ENCODE measurements around the gene CHST15. TPM values are rescaled to one million over a fixed set of nuclear protein-coding genes. Genes with fewer than 3 reads are reported as not detected.

CHST15 gene
- total RNA-seq, 1 experiment from 2014 or later = 2.8 TPM

DNA sequence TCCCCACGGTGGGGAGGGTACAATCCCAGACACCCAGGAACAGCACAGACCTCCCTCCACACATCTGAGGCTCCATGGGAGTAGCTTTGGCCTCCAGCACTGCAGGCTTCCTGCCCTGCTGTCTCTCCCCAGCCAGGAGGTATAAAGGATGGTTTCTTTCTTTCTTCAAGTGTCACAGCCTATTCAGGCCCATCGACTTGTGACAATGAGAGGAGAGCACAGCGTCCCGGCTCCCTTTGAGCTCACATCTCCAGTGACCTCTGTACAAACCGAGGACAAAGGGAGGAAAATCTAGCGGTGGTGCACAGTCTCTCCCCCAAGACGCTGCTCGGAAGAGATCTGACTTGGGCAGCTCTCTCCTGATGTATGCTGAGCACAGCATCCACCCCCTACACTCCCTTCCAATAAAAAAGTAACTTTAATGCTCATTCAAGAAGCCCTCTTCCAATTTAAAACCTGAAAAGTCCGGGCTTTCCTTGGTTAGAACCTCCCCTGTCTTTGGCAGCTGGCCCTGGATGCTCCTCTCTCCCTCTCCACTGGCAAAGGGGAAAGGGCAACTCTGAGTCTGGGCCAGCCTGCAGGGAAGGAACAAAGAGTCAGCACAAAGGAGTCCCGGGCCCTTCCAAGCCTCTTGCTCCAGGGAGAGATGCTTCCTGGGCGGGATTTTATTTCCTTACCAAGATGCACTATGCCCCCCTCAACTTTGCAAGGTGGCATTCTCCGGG, 18.0 kb downstream of the CHST15 start:
- no peak overlapping the region for H3K27ac ChIP-seq
- no peaks in the 10 kb centered on the region for H3K36me3 ChIP-seq
- no peak for DNase-seq
- no peaks in the 10 kb centered on the region for H3K9me3 ChIP-seq (replicated peaks)
- no peaks in the 10 kb centered on the region for H3K27me3 ChIP-seq
- no peak overlapping the region for H3K4me3 ChIP-seq
- H3K4me1 ChIP-seq = no peaks in the 10 kb centered on the region

DNA sequence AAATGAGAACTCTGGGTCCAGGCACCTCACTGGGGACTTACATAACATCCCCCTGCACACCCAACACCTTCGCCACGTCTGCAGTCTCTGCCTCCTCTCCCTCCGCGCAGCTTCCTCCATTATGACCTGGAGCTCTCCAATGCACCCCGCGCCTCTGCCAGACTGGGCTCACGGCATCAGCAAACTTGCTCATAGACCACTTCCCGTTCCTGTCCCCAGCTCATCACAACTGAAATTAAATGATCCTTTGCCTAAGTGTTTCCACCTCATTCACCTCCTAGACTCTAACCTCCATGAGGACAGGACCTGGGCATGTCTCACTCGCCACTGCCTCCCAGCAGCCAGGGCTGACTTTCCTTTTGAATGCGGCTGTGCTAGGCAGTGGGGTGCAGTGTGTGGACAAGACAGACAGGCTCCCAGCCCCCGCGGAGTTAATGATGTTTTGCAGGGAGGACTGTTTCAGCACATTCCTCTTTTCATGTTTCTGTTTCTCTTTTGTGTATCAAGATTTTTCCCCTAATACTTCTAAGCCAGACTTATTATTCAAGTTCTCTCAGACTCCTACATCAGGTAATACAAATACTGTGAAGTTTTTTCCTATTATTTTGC, 18.8 kb downstream of the CHST15 start:
- no peaks in the 10 kb centered on the region for H3K27me3 ChIP-seq
- H3K4me3 ChIP-seq = no peak overlapping the region
- no peak for DNase-seq
- no peaks in the 10 kb centered on the region for H3K4me1 ChIP-seq
- no peaks in the 10 kb centered on the region for H3K36me3 ChIP-seq
- no peaks in the 10 kb centered on the region for H3K9me3 ChIP-seq (replicated peaks)
- H3K27ac ChIP-seq = no peak overlapping the region

GRCh38 chr10:124073978-124074377, 19.4 kb downstream of the CHST15 start:
- Histone ChIP-seq H3K27me3 (no peaks in the 10 kb centered on the region), H3K4me1 (no peaks in the 10 kb centered on the region), H3K4me3 (no peak overlapping the region), H3K9me3 (replicated peaks) (no peaks in the 10 kb centered on the region), H3K36me3 (no peaks in the 10 kb centered on the region), H3K27ac (no peak overlapping the region)
- no peak for DNase-seq

- Histone ChIP-seq H3K27ac (no peak overlapping the region), H3K4me1 (no peaks in the 10 kb centered on the region), H3K4me3 (no peak overlapping the region), H3K9me3 (replicated peaks) (no peaks in the 10 kb centered on the region), H3K36me3 (no peaks in the 10 kb centered on the region), H3K27me3 (no peaks in the 10 kb centered on the region)
- no peak for DNase-seq
These were observed 20.9 kb downstream of the CHST15 start for GRCh38 chr10:124072541-124072940.

DNA sequence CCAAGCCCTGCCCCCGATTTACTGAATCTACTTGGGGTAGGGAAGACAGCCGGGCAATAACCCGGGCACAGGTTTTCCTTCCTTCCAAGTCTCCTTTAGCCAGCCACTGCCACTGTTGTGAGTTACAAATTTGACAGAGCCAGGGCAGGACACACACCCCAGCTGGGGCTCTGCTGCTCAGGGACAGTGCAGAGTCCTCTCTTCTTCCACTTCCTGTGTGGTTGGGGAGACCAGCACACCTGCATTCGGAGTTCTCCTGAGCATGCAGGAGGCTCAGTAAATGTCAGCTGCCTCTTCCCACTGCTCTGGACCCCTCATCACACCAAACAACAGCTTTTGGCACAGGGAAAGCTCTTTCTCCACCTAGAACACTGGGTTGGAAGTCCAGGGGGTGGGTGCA, 21.3 kb downstream of the CHST15 start:
- H3K27me3 ChIP-seq = no peaks in the 10 kb centered on the region
- H3K4me1 ChIP-seq = no peaks in the 10 kb centered on the region
- H3K9me3 ChIP-seq (replicated peaks) = no peaks in the 10 kb centered on the region
- no peak overlapping the region for H3K27ac ChIP-seq
- H3K36me3 ChIP-seq = no peaks in the 10 kb centered on the region
- H3K4me3 ChIP-seq = no peak overlapping the region
- DNase-seq = no peak

DNA sequence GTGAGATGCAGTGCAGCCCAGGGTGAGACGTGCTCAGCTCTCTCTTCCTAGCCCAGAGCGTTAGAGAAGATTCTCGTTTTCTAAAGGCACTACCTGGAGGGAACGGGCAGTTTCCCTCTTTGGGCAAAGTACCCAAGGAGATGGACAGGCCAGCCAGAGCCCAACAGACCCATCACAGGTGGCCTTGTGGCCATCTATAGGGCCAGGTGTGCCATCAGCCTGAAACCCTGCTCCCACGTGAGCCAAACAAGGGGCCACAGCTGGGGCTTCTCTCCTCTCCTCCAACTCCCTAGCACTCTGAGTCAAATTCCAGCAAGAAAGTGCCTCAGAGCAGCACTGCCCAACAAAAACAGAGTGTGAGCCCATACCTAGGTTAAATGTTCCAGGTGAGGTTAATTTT, 22.3 kb downstream of the CHST15 start:
- H3K4me1 ChIP-seq = no peaks in the 10 kb centered on the region
- no peaks in the 10 kb centered on the region for H3K9me3 ChIP-seq (replicated peaks)
- DNase-seq = no peak
- H3K4me3 ChIP-seq = no peak overlapping the region
- no peak overlapping the region for H3K27ac ChIP-seq
- no peaks in the 10 kb centered on the region for H3K27me3 ChIP-seq
- H3K36me3 ChIP-seq = no peaks in the 10 kb centered on the region

- H3K4me1 ChIP-seq = no peaks in the 10 kb centered on the region
- H3K9me3 ChIP-seq (replicated peaks) = no peaks in the 10 kb centered on the region
- H3K27ac ChIP-seq = no peak overlapping the region
- H3K27me3 ChIP-seq = no peaks in the 10 kb centered on the region
- H3K4me3 ChIP-seq = no peak overlapping the region
- no peak for DNase-seq
- no peaks in the 10 kb centered on the region for H3K36me3 ChIP-seq
These were observed 22.7 kb downstream of the CHST15 start for GRCh38 chr10:124070666-124071065.

DNA sequence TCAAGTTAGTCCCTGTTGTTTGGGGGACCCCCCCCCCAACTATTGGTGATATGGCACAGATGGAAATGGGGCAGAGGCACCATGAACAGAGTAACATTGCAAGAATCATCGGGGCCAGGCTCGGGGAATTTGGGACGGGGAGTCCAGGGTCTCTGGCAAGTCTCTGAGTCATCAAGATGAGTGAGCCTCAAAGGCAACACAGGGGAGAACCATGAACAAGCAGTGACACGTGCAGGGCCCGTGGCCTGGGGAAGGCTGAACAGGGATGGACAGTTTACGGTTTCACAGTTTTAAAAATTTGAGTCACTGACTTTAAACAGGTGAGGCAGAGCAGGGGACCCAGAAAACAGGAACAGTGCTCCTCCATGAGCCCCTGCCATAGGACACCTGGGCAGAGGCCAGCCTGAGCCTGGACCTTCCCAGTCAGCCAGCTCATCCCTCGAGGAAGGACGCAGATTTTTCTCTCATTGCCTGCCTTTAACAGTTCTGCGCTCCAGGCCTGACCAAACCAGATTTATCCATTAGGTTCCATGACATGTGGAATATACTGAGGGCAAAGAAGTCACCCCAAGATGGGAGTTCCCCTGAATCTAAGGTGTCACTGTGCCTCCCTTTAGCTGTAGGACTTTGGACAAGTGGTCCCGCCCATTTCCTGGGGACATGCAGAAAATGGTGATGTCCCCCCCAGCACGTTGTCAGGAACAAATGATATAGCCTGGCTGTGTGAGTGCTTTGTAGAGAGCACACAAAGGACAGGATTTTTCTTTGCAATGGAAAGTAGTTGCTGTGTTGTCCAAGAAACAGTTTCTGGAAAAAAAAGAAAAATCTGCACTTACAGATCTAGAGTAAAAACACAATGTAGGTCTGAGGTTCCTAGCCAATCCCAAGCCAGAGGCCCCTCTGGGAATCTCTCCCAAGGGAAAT, 23.8 kb downstream of the CHST15 start:
- no peaks in the 10 kb centered on the region for H3K27me3 ChIP-seq
- H3K27ac ChIP-seq = no peak overlapping the region
- H3K36me3 ChIP-seq = no peaks in the 10 kb centered on the region
- no peaks in the 10 kb centered on the region for H3K9me3 ChIP-seq (replicated peaks)
- DNase-seq = no peak
- H3K4me3 ChIP-seq = no peak overlapping the region
- H3K4me1 ChIP-seq = no peaks in the 10 kb centered on the region

DNA sequence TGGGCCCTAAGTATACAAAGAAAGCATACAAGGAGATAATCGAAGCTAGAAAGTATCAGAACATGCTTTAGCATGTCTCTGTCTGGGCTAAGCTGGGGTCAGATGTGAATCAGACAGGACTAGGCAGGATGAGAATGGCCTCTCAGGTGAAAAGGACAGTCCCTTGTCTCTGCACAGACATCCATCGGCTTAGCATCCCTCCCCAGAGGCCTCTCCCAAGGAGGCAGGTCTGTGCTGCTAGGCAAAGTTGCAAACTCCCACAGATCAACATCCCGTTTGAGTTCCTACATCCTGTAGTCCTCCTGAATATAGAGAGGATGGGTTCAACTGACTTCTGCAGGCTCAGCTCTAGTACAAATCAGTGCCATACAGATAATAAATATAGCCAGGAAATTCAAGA, 24.5 kb downstream of the CHST15 start:
- no peaks in the 10 kb centered on the region for H3K36me3 ChIP-seq
- no peak for DNase-seq
- no peaks in the 10 kb centered on the region for H3K9me3 ChIP-seq (replicated peaks)
- H3K27ac ChIP-seq = no peak overlapping the region
- no peaks in the 10 kb centered on the region for H3K4me1 ChIP-seq
- H3K27me3 ChIP-seq = no peaks in the 10 kb centered on the region
- no peak overlapping the region for H3K4me3 ChIP-seq

DNA sequence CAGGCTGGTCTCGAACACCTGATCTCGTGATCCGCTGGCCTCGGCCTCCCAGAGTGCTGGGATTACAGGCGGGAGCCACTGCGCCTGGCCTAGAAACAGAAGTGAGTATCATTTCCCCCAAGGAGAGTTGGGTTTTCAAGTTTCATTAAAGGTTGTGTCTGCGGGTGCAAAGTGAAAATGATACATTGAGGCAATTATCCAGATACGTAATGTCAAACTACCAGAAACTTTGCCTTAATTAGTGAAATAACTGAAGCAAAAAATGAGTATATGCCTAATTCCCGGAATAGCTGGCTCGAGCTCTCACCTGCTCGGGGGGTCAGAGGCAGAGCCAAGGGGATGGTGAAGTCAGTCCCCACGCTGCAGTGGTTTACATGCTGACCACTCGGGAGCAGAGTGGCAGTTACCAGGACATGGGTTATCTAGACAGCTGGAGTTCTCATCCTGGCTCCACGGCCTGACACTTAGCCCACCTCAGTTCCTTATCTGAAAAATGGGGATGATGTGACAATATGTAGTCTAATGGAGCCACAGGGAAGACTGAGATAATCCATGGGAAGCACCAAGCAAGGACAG, 25.5 kb downstream of the CHST15 start:
- DNase-seq = no peak
- H3K4me3 ChIP-seq = no peak overlapping the region
- no peaks in the 10 kb centered on the region for H3K4me1 ChIP-seq
- no peaks in the 10 kb centered on the region for H3K9me3 ChIP-seq (replicated peaks)
- H3K36me3 ChIP-seq = no peaks in the 10 kb centered on the region
- H3K27me3 ChIP-seq = no peaks in the 10 kb centered on the region
- H3K27ac ChIP-seq = no peak overlapping the region

DNA sequence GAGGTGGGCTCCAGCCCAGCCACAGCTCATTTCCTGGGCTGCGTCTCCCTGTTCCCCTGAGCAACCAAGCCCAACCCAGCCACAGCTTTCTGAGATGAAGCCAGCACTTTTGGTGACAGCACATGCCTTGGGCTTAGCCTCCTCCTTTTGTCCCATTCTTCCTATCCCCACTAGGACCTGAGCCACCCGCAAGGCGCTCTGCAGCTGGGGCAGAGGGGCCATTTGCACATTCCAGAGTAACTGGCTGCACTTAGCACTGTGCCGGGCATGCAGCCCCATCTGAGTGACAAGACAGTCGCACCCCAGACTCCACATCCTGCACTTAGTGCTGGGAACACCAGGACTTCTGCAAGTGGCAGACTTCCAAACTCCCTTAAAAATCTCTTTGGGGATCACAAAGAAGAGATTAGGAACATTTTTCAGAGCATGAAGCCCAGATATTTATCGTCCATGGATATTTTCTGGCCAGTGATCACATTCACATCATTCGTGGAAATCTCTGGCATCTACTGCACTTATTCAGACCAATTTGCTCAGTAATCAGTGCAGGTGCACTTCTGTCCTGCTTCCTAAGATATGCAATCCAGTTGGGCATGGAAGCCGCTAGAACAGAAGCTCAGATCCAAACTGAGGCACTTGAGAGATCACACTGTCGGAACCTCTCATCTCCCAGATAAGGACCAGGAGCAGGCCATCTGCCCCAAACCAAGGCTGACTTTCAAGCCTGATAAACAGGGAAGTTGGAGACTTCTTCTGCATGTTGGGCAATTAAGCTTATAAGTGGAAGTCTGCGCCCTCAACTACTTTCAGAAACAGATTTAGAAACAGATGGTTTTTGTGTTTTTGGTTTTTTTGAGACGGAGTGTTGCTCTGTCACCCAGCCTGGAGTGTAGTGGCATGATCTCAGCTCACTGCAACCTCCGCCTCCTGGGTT, 26.4 kb downstream of the CHST15 start:
- no peaks in the 10 kb centered on the region for H3K27me3 ChIP-seq
- DNase-seq = no peak
- H3K4me1 ChIP-seq = no peaks in the 10 kb centered on the region
- no peak overlapping the region for H3K27ac ChIP-seq
- H3K36me3 ChIP-seq = no peaks in the 10 kb centered on the region
- H3K9me3 ChIP-seq (replicated peaks) = no peaks in the 10 kb centered on the region
- no peak overlapping the region for H3K4me3 ChIP-seq

GRCh38 chr10:124066126-124066700, 27.2 kb downstream of the CHST15 start:
- no peak for DNase-seq
- Histone ChIP-seq H3K36me3 (no peaks in the 10 kb centered on the region), H3K9me3 (replicated peaks) (no peaks in the 10 kb centered on the region), H3K27ac (no peak overlapping the region), H3K27me3 (no peaks in the 10 kb centered on the region), H3K4me3 (no peak overlapping the region), H3K4me1 (no peaks in the 10 kb centered on the region)

GRCh38 chr10:124065382-124066125, 27.8 kb downstream of the CHST15 start:
- H3K4me3 ChIP-seq = no peak overlapping the region
- H3K4me1 ChIP-seq = no peaks in the 10 kb centered on the region
- no peak overlapping the region for H3K27ac ChIP-seq
- no peaks in the 10 kb centered on the region for H3K9me3 ChIP-seq (replicated peaks)
- DNase-seq = no peak
- no peaks in the 10 kb centered on the region for H3K27me3 ChIP-seq
- no peaks in the 10 kb centered on the region for H3K36me3 ChIP-seq
